LNCAP (cell line): Measurements from ENCODE around the gene ASB1.

ENCODE experiments used
- TF ChIP-seq, protein P1 (sequence below): fragments of 450-650 bp; IDR thresholded peaks from 2 replicates; pipeline ENCODE4 v1.5.1; 2017; ENCODE audit warnings: mild to moderate bottlenecking

The ASB1 gene

DNA sequence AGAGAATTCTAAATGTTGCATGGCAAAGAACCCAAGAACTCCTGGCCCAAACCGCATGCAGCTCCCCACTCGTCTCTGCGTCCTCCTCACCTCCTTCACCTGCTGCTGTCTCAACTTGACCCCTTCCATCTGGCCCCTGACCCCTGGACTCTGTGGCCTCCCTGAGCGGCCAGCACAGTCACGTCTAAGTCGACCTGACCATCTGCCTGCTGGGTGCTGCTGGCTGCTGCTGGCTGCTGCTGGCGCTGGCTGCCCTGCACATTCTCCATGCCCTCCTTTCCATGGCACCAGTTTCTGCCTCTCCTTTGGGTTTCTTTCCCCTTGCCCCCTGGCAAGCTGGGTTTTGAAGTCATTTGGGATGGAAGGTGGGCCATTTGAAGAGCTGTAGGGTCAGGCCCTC, 30.1 kb upstream of the ASB1 start:
- TF ChIP-seq, protein P1, sequence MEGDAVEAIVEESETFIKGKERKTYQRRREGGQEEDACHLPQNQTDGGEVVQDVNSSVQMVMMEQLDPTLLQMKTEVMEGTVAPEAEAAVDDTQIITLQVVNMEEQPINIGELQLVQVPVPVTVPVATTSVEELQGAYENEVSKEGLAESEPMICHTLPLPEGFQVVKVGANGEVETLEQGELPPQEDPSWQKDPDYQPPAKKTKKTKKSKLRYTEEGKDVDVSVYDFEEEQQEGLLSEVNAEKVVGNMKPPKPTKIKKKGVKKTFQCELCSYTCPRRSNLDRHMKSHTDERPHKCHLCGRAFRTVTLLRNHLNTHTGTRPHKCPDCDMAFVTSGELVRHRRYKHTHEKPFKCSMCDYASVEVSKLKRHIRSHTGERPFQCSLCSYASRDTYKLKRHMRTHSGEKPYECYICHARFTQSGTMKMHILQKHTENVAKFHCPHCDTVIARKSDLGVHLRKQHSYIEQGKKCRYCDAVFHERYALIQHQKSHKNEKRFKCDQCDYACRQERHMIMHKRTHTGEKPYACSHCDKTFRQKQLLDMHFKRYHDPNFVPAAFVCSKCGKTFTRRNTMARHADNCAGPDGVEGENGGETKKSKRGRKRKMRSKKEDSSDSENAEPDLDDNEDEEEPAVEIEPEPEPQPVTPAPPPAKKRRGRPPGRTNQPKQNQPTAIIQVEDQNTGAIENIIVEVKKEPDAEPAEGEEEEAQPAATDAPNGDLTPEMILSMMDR, result no peak

DNA sequence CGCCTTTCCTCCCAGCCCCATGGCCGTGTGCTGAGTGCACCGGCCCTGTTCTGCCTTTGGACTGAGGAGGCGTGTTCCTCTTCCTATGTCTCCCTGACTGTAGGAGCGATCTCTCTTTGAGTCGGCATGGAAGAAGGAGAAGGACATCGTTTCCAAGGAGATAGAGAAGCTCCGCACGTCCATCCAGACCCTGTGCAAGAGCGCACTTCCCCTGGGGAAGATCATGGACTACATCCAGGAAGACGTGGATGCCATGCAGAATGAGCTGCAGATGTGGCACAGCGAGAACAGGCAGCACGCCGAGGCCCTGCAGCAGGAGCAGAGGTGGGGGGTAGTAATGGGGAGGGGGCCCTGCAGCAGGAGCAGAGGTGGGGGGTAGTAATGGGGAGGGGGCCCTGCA, 29.4 kb upstream of the ASB1 start:
- TF ChIP-seq, protein P1, result no peak

DNA sequence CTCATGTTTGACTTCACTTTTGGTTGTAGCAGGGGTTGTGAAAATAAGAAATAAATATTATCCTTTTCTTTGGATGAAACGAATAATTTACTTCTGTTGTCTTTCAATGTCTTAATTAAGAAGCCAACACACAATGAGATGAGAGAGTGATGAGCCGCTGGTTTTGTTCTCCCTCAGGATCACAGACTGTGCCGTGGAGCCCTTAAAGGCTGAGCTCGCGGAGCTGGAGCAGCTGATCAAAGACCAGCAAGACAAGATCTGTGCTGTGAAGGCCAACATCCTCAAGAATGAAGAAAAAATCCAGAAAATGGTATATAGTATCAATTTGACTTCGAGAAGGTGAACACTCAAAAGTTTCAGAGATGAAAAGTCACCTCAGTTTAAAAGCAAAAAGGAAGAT, 28.1 kb upstream of the ASB1 start:
- TF ChIP-seq, protein P1, result no peak

DNA sequence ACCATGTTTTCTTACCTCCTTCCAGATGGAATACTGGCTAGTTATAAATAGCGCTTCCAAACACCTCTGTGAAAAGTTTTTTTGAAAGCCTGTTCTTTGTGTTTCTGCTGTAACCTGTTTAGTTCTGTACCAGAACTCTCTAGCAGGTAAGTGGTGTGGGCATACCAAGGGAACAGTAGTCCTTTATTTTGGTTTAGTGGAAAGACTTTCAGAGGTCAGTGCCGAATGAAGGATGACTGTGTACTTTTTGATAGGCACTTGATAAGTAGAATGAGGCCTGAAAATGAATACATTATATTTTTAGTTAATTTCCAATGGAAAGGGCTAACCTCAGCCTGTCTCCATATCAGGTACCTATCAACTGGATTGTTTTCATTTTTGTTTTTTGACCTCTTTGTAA, 27.6 kb upstream of the ASB1 start:
- TF ChIP-seq, protein P1, result no peak

DNA sequence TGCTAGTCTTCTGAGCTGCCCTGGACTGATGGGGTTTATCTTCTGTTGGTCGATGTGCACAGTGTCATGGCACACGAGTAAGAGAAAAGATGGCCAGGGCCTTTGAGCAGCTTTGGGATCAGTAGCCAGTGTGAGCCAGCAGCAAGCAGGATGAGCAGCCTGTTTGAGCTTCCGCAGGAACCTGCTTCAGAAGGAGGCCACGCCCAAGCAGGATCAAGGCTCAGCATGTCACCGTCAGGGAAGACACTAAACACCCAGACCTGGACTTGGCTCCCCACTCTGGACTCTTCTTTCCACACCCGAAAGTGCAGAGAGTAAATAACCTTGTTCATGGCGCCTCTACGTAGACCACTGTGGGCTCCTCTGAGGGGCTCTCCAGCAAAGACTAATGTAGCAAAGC, 25.2 kb upstream of the ASB1 start:
- TF ChIP-seq, protein P1, result no peak

DNA sequence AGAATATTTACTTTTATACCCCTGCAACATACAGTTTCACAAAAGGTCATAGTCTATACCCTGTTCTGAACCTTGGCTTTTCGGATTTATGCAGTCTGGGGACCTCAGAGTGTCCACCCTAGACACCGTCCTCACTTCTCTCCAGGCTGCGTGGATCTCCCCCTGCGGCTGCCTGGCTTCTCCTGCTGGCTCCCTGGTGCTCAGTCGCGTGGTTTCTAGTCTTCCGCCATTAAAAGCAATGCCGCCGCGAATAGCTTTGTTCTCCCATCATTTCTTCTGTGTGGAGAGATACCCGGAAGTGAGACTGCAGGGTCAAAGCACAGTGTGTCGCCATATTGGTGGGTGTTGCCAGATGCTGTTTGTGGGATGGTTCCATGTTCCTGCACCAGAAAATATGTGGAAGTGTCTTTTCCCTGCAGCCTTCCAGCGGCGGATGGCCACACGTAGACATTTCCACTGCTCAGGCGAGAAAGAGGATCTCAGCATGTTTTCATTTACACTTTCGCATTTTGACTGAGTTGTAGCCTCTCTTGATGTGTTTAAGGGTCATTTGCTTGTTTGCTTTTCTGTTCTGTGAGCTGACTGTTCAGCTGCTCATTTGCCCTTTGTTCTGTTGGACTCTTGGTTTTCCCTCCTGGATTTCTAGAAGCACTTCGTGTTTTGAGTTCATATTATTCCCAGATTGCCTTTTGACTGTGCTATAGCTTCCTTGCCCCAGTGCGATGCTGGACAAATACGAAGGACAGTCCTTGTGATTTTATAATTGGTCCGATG, 22.9 kb upstream of the ASB1 start:
- TF ChIP-seq, protein P1, result no peak

DNA sequence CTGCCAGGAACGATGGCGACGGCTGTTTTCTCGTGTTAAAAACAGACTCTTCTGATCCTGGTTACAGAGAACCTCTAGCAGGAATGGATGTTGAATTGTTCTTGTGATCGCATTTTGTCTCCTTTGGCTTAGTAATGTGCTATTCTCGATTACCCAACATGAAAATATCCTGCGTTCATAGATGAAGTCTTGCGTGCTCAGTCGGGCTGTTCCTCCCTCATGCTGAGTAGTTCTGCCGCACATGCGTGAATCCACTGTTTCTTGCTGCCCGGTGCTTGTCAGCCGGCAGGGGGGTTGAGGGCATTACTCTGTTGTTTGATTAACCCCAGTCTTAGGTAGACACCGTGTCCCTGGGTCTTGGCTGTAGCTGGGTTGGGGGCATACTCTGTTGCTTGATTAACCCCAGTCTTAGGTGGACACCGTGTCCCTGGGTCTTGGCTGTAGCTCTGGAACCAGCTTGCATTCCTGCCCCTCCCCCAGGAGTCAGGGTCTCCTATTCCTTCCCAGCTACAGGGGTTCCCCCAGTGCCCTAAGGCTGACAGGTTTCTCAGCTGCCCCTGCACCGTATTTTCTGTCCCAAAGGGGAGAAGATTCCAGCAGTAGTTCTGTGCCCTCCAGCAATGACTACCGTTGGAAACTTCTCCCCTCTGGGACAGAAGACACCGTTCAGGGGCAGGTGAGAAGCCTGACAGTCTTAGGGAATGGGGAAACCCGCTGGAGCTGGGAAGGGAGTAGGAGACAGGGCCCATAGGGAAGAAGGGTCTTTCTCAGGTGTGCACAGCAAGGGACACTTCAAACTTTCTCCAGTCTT, 22.1 kb upstream of the ASB1 start:
- TF ChIP-seq, protein P1, result no peak
